ENCODE measurements around the gene RBPJL. TPM values are rescaled to one million over a fixed set of nuclear protein-coding genes. Genes with fewer than 3 reads are reported as not detected.

Gene RBPJL
- total RNA-seq, 1 donor from 2014 or later: not detected

DNA sequence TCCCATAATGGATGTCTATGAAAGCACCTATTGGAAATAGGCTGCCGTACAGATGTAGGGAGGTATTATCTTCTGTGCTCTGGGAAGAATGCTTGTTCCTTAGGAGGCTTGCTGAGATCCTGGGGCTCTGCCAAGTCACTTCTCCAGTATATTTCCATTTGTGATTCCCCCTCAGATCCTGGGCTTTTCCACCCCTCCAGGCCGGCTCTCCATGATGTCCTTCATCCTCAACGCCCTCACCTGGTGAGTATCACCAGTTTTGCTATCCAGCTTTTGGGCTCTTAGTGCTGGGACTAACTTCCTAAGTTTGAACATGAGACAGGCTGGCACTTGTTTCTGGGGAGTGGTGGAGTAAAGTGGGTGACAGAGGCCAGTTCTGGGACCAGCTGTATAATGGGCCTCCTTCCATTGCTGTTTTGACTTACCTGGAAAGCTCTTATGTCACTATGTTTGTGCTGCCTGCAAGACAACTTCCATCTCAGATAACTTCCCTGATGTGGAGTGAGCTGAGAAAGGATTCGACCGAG lies 58.9 kb downstream of the RBPJL start:
- H3K4me1 ChIP-seq: peaks cover 0 to 10% of the 10 kb centered on the region in 2 donors
- H3K27me3 ChIP-seq: no peaks in the 10 kb centered on the region
- H3K36me3 ChIP-seq: peaks cover 24 to 36% of the 10 kb centered on the region in 2 donors
- no peak for DNase-seq (ENCODE audit: low spot score in 2 of 2)
- TF ChIP-seq, protein P1, sequence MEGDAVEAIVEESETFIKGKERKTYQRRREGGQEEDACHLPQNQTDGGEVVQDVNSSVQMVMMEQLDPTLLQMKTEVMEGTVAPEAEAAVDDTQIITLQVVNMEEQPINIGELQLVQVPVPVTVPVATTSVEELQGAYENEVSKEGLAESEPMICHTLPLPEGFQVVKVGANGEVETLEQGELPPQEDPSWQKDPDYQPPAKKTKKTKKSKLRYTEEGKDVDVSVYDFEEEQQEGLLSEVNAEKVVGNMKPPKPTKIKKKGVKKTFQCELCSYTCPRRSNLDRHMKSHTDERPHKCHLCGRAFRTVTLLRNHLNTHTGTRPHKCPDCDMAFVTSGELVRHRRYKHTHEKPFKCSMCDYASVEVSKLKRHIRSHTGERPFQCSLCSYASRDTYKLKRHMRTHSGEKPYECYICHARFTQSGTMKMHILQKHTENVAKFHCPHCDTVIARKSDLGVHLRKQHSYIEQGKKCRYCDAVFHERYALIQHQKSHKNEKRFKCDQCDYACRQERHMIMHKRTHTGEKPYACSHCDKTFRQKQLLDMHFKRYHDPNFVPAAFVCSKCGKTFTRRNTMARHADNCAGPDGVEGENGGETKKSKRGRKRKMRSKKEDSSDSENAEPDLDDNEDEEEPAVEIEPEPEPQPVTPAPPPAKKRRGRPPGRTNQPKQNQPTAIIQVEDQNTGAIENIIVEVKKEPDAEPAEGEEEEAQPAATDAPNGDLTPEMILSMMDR (IDR thresholded peaks at IDR 0.05): no peak
- intact Hi-C loops (cut with DNase I): no loop called here
- no peaks in the 10 kb centered on the region for H3K9me3 ChIP-seq
- H3K27ac ChIP-seq: no peak overlapping the region
- H3K4me3 ChIP-seq: no peak overlapping the region

DNA sequence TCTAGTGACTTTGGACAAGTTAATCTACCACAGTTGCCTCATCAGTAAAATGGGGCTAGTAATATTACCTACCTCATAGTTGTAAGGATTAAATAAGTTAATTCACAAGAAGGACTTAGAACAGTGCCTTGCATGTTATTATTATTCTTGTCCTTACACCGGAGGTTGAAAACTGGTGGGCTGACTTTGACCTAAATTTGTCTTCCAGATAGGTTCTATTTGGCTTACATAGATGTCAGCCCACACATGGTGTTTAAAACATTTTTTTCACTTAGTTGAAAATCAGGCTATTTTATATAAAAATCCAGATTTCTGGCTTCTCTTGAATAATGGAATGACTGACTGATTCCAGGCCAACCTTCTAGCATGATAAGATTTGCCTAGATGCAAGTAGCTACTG lies 59.6 kb downstream of the RBPJL start:
- TF ChIP-seq, protein P1 (IDR thresholded peaks at IDR 0.05): no peak
- no peaks in the 10 kb centered on the region for H3K9me3 ChIP-seq
- intact Hi-C loops (cut with DNase I): no loop called here
- peaks cover 24 to 36% of the 10 kb centered on the region in 2 donors for H3K36me3 ChIP-seq
- no peak overlapping the region for H3K27ac ChIP-seq
- no peak overlapping the region for H3K4me3 ChIP-seq
- no peaks in the 10 kb centered on the region for H3K27me3 ChIP-seq
- peaks cover 0 to 10% of the 10 kb centered on the region in 2 donors for H3K4me1 ChIP-seq
- DNase-seq (ENCODE audit: low spot score in 2 of 2): no peak

DNA sequence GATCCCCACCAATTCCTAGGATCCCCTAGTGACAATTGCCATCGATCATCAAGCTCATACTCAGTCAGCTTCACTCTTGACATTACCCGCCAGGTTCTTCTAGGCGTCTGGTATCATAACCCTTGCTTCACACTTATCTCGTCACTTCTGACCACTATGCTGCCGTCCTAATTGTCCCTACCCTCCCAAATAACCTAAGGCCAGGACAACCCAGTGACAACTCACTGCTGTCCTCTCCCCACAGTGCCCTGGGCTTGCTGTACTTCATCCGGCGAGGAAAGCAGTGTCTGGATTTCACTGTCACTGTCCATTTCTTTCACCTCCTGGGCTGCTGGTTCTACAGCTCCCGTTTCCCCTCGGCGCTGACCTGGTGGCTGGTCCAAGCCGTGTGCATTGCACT lies 60.0 kb downstream of the RBPJL start:
- Histone ChIP-seq H3K36me3 (peaks cover 24 to 36% of the 10 kb centered on the region in 2 donors), H3K4me3 (no peak overlapping the region), H3K27me3 (no peaks in the 10 kb centered on the region), H3K9me3 (no peaks in the 10 kb centered on the region), H3K27ac (no peak overlapping the region), H3K4me1 (peaks cover 0 to 10% of the 10 kb centered on the region in 2 donors)
- no peak for DNase-seq (ENCODE audit: low spot score in 2 of 2)
- TF ChIP-seq, protein P1 (IDR thresholded peaks at IDR 0.05): no peak
- intact Hi-C loops (cut with DNase I): no loop called here

DNA sequence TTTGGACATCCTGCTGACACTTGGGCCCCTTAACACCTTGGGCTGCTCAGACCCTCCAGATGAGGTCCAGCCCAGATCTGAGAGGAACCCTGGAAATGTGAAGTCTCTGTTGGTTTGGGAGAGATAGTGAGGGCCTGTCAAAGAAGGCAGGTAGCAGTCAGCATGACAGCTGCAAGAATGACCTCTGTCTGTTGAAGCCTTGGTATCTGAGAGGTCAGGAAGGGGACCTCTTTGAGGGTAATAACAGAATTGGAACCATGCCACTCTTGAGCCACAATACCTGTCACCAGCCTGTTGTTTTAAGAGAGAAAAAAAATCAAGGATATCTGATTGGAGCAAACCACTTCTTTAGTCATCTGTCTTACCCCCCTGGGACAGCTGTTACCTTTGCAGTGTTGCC lies 60.5 kb downstream of the RBPJL start:
- DNase-seq (ENCODE audit: low spot score in 2 of 2): no peak
- Histone ChIP-seq H3K9me3 (no peaks in the 10 kb centered on the region), H3K27ac (no peak overlapping the region), H3K27me3 (no peaks in the 10 kb centered on the region), H3K4me1 (peaks cover 0 to 10% of the 10 kb centered on the region in 2 donors), H3K4me3 (no peak overlapping the region), H3K36me3 (peaks cover 24 to 36% of the 10 kb centered on the region in 2 donors)
- intact Hi-C loops (cut with DNase I): no loop called here
- TF ChIP-seq, protein P1 (IDR thresholded peaks at IDR 0.05): no peak

Other genes starting within 250 kb of the RBPJL start
- gene KCNS1, start 205.7 kb upstream of the RBPJL start, total RNA-seq: not detected
- gene WFDC5, start 191.7 kb upstream of the RBPJL start, total RNA-seq: not detected
- not detected for gene WFDC12, start 182.4 kb upstream of the RBPJL start, total RNA-seq
- not detected for gene PI3, start 131.9 kb upstream of the RBPJL start, total RNA-seq
- gene SEMG1, start 99.8 kb upstream of the RBPJL start, total RNA-seq: not detected
- gene SEMG2, start 85.5 kb upstream of the RBPJL start, total RNA-seq: not detected
- gene SLPI, start 52.3 kb upstream of the RBPJL start, total RNA-seq: 223 TPM
- 0.21 TPM for gene MATN4, start 1.5 kb downstream of the RBPJL start, total RNA-seq
- gene SDC4, start 41.6 kb downstream of the RBPJL start, total RNA-seq: 63.8 TPM
- 27.4 TPM for gene SYS1, start 56.3 kb downstream of the RBPJL start, total RNA-seq
- gene TP53TG5, start 71.5 kb downstream of the RBPJL start, total RNA-seq: not detected
- 100 TPM for gene DBNDD2, start 101.4 kb downstream of the RBPJL start, total RNA-seq
- 142 TPM for gene PIGT, start 109.3 kb downstream of the RBPJL start, total RNA-seq
- gene WFDC2, start 162.9 kb downstream of the RBPJL start, total RNA-seq: 32.5 TPM
- not detected for gene SPINT3, start 208.8 kb downstream of the RBPJL start, total RNA-seq
- not detected for gene WFDC6, start 232.6 kb downstream of the RBPJL start, total RNA-seq
- gene EPPIN, start 240.6 kb downstream of the RBPJL start, total RNA-seq: not detected